HG02973 (cell line): ENCODE results near the gene TXNDC16.

Experiments
- ATAC-seq: cut with Tn5 transposase; IDR thresholded peaks from one replicate; pipeline ENCODE4 v1.9.1; 2021; ENCODE audit warnings: moderate library complexity; ENCODE audit not compliant: unreplicated experiment

Gene TXNDC16

DNA sequence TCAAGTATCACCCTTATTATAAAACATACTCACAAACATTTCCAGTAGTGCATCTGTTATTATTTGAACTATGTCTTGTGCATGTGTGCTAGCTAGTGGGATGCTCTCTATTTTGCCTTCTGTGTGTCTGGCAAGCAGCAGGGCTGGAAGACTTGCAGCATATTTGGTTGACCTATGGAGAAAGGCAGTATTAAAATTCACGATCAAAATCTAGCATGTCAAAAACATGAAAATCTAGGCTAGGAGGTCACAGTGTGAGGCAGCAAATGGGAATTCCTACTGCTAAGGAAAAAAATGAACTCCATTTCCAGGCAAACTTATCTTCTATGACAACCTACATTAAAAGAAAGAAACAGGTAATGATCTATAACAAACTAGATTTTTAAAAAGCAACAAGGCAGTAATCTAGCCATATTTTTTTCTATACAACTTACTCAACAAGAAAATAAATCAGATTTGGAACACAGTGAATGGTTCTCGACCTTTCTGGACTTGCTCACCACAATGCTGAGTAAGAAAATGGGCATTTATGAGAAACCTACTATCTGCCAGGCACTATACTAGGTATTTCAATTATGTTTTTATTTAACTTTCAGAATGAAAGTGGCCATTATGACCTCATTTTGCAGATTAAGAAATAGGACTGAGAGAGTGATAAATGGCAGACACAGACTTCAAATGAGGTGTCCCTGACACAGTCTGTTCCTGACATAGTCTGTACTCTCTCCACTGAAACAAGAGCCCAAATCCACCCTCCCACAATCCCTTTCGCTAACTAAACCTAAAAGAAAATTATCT is 96.8 kb downstream of the TXNDC16 start:
- ATAC-seq = no peak

DNA sequence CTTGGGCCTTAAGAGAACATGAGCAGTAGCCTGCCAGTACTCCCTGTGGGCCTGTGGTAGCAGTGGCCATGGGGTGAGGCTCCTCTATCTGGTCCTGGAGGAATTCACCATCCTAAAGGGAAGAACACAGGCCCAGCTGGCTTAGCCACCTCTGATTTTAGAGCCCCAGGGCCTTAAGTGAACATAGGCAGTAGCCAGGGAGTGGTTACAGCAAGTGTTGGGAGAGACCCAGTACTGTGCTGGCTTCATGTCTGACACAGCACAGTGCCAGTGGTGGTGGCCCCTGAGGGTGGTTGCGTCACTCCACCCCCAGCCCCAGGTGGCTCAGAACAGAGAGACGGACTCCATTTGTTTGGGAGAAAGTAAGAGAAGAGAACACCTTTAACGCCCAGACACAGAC is 105.1 kb downstream of the TXNDC16 start:
- ATAC-seq = no peak

DNA sequence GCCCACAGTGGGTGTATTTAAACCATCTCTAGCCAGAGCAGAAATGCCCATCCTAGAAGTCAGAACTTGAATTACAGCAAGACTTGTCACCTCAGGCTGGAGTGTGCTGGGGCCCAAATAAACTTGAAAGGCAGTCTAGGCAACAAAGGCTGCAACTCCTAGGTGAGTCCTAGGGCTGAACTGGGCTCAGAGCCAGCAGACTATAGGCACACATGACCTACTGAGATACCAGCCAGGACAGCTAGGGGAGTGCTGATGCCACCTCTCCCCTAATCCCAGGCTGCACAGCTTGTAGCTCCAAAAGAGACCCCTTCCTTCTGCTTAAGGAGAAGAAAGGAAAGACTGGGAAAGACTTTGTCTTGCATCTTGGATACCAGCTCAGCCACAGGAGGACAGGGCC is 106.0 kb downstream of the TXNDC16 start:
- ATAC-seq = no peak

DNA sequence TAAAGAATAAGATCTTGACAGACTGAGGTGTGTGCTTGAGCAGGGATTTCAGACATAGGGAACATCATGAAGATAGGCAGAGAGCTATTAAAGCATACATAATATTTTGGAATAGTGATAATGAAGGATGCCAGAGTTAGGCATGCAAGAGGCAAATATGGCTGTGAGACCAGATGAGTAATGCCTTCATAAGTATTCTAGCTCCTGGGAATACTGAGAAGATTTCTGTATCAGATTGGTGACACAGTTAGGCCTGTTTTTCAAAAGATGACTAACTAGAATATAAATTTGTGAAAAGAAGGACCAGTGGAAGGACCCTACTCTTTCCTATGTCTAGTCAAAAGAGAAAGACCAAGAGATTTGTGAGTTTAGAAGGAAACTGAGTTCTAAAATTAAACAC is 108.8 kb downstream of the TXNDC16 start:
- no peak for ATAC-seq

DNA sequence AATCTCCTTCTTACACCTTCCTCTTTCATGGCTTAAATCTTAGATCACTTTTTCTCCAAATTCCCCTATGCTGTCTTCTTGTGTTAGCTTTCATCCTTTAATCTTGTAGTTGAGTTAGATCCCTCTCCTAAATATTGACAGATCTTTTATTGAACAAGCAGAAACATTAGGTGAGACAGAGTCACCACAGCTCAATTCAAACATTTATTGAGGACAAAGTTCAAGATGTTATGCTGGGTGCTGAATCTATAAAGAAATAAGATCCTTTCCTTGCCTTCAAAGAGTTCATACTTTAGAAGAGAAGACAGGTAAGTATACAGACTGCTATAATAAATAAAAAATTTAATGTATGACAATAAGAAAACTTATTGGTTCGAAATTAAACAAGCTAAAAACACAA is 109.7 kb downstream of the TXNDC16 start:
- ATAC-seq = no peak

DNA sequence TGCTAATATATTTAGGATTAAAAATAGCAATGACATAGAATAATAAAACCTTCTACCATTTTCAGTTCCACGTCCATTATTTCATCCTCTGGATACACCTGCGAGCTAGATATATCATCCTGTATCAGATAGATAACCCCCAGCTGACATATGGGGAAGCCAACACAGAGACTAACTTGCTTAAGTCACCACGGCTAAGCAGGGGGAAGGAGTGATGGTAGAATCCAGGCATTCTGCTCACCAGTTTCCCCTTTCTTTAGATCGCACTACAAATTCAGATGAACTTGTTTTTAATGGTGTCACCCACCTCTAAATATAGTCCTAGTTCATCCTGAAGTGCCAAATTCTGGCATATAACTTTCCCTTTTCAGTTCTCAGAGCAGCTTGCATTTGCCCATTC is 110.1 kb downstream of the TXNDC16 start:
- no peak for ATAC-seq

DNA sequence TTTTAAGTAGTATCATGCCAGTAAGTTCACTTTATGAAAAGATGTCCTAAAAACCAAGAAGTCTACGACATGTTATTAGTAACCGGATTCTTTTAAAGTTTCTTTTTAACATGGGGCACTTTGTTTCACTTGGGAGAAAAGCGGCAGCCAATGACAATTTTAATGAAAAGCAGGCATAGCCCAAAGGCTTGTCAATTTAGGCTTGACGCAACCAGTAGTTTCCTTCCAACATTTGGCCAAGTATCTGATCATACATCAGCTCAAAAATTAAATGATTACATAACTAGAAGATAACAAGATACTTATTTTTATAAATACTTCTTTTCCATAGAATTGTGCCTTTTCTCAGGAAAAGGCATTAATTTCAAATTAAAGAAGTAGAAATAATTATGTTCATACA is 112.8 kb downstream of the TXNDC16 start:
- ATAC-seq = no peak

DNA sequence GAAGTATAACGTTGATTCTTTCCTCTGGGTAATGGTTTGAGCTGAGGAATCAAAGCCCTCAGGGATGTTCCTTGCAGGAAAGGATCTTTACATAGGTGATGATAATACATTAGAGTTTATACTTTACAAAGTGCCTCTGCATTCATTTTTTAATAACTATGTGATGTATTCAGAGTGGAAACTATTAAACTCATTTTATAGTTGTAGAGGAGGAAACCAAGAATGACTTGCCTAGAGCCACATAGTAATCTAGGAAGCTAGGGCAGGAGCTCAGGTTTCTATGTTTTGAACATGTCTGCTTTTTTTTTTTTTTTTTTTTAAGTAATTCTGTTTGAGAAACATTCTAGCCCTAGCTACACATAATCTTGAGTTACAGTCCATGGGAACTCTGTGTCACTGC is 117.3 kb downstream of the TXNDC16 start:
- ATAC-seq = no peak

DNA sequence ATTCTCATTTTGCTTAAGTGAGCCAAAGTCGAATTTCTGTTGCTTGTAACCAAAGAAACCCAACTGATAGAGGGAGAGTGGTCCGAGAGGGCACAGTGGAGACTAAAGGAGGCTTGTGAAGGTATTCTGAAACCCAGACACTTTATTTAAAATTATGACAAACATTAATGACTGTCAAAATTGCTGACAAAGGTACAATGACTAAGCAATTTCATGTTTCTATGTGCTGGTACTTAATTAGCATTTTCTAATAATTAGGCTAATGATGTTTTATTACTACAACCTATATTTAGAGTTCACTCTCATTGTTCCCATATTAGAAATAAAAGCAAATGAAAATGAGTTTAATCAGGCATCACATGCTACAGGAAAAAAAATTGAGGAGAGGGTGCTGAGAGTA is 121.8 kb downstream of the TXNDC16 start:
- ATAC-seq = no peak

DNA sequence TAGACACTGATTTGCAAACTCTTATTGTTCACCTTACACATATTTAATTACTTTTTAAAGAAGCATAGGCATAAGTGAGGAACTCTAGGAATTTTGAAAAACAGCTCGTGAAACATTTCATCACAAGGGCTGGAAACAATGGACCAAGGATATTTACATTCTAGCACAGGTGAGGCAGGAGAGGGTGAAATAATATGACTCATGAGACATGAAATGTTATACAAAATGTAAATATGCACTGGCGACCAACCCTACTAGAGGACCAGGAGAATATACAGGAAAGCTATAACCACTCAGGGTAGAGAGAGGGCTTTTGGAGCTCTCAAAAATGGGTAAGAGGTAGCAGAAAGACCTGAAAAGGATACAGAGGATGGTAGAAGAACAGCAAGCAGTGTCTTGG is 122.9 kb downstream of the TXNDC16 start:
- ATAC-seq = no peak

DNA sequence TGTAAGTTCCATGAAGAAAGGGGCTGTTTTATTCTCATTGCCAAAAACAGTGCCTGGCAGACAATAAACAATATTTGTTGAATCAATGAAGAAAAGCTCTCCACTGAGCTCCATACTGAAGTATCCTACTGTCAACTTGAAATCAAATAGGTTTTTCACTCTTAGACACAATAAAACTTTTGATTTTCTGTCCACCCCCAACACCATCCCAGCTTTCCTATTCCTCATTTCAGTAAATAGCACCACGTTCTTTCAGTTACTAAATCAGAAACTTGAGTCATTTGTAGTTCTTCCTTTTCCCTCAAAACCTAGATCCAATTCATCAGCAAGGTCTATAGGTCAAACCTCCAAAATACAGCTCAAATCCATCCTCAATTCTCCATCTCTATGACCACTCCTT is 124.8 kb downstream of the TXNDC16 start:
- ATAC-seq = no peak

DNA sequence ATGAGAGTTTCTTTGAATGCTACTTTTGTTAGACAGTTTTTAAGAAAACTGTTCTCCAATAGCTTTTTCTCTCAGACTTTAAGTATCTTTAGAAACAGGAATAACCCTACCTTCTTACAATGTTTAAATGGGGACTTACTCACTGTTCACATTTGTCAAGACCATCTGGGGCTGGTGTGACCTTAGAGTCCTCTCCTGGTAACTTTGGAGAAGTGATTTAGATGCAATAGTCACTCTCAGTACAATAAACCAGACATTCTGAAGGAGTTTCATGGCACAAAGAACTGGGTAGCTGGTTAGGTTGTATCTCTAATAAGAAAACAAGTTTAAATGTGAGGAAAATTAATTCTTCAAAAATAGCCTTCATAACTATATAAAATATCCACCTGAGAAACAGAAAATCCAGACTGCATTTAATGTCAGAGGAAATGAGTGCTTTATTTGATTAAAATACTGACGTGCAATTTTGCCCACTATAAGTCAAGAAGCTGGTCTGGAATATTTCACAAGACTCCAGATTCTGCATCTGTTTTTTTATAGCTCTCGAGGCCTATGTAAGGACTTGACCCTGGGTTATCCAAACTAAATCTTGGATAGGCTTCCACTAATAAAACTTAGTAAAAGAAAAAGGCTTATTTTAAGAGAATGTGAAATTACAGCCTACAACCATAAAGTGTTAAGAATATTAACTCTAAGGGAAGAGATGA is 129.5 kb downstream of the TXNDC16 start:
- no peak for ATAC-seq

DNA sequence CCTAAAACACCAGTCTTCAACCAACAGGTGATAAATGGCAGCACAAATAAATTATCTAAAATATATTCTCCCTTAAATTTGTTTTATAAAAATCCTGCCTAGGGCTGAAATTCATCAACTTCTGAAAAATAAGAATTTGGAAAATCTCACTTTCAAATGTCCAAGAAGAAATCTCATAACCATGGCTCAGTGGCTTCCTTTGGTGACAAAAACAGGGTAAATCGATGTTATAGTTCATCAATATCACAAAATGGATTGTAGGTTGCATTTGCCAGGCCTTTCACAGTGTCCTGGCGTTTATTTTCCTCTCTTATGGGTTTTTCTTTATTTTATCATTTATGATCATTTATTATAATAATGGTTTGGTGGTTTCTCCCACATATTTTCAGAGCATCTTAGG is 135.2 kb downstream of the TXNDC16 start:
- no peak for ATAC-seq

DNA sequence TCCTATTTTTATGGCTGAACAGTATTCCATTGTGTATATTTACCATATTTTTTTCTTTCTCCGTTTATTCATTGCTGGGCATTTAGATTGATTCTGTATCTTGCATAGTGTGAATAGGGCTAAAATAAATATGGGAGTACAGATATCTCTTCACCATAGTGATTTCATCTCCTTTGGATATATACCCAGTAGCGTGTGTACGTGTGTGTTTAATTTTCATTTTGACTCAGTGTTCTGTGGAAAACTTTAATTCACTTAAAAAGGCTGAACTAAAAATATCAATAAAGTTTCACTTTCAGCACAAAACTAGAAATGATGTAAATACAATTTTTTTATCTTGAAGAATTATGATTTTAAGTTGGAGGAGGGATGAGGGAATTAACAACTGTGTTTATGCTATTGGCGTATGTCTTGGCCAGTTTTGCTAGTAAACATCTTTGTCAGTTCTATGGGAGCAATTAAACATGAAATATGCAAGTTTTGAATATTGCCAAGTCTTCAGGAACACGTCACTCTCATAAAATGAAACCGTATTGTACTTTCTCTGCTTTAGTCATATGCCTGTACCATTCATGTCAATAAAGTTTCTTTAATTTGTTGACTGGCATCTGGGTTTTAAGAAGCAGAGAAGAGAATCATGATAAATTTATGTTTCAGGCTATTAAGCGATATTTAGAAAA is 138.4 kb downstream of the TXNDC16 start:
- no peak for ATAC-seq

DNA sequence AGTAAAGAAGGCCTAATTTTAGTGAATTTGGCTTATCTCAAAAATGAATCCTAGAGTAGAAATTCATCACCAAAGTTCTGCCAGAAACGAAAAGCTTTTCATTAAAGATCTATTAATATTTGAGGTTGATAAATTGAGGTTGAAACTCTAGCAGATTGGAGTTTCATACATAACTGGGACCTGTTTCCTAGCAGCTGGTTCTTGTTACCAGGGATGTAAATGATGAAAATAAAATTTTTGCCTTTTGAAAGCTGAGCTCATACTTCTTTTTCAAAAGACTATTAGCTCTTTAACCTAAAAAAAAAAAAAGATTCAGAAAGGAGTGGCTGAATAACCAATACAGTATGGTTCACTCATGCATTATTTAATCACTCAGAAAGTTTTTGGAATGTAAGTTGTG is 139.9 kb downstream of the TXNDC16 start:
- no peak for ATAC-seq

DNA sequence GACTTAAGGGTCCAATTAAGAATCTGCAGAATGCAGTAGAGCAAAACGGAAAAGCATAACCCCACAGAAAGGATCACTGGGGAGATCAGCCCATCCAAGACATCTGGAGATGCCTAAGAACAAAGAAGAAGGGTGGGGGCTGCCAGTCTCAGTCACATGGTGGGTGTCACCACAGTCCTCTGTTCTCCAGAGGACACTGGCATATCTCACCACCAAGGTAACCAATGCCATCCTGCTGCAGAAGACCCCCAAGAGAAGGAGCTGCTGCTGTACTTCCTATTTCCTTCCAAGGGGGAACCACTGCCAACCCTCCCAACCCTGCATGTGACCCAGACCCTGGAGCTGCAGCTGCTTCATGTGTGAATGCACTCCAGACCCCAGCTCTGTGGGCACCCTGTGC is 147.0 kb downstream of the TXNDC16 start:
- ATAC-seq = no peak

DNA sequence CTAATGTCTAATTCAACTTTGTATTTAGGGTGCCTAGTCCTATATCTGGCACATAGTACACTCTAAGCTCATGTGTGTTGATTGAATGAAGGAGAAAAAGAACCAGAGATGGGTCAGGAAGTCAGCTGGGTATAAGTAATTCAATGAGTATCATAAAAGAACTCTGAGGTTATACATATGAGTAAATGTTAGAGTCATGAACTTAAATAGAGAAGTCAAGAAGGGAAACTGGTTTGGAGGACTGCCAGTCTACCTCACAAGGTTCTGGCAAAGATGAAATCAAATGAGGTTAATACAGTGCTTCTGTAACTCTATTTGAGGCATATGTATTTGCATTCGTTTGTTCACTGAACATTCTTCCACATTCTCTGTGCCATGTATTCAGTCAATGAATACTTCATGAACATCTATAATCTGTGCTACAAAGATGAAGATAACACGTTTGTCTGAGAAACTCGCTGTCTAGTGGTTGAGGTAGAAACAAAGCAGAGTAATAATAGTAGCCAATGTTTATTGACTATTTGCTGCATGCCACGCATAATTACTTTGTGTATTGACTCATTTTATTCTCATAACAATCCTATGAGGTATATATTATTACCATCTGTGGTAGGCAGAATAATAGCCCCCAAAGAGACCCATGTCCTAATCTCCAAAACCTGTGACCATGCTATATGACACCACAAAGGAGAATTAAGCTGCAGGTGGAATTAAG is 149.3 kb downstream of the TXNDC16 start:
- ATAC-seq = peak; percentile 69

DNA sequence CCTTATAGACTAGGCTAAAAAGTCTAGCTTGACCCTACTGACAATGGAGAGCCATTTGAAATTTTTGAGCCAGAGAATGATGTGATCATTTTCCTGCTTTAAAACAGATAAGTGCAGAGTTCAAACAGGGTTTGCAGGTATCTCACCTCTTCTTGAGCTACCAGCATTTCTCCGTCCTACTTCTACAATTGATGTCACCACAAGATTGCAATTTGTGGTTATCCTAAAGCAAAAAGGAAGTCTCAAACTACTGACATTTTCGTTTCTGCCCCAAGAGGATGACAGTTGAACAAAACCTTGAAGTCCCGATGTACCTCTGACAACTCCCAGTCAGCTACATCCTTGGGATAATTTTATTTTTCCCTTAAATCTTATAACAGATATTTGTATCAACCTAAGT is 151.5 kb downstream of the TXNDC16 start:
- peak; percentile 38 for ATAC-seq

DNA sequence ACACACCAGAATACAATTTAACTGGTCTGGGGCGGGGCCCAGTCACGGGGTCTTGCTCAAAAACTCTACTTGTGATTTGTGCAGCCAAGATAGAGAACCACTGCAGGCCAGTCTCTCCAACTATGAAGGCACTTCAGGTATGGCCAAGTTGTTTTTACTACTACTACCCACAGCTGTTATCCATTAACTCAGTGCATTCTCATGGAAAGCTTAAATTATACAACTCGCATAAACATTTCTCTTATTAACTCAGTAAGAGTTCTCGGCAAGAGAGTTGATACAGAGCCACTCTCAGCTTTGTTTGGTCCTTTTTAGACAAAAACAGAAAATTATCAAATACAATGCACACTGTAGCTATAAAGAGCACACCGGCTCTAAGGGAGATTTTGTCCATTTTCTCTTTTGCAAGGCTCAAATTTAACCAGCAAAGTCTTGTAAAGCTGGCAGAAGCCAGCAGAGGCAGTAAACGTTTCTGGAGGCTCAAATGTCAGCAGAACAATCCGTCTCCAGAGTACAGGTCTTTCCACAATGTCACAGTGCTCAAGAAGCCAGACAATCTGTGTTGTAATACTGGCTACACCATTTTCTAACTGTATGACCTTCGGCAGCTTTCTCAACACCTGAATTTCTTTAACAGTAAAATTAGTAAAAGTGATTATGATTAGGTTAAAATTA is 152.2 kb downstream of the TXNDC16 start:
- ATAC-seq = no peak

DNA sequence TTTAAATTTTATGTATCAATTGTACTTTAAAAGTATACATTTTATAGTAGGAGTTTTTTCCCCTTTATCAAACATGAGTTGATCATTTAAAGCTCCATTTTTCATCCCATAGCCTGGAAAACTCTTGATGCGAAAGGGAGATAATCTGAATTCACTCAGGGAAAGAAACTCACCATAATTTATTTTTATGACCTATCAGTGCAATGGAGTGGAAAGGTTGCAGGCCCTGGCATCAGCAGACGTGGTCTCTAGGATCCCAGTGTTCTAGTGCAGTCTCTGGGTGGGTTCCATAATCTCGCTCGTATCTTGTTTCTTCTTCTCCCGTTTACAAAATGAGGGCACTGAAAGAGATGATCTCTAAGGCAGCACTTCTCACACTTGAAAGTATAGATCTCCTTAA is 153.2 kb downstream of the TXNDC16 start:
- no peak for ATAC-seq

DNA sequence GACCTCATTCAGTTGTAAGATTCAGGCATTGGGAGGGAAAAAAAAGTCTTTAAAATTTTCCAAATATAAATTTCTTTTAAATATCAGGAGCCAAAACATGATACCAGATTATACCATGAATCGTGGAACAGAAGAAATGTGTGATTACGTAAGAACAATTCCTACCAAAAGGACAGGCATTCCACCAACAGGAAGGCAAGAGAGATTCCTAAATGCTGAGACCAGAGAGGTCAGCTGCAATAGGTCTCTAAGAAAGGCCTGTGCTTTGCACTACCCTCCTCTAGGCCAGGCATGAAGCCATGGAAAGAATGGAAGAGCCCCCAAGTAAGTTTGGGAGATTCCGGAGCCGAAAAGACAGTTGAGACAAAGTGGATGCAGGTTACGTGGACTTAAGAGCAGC is 154.5 kb downstream of the TXNDC16 start:
- ATAC-seq = no peak
